Measurements from ENCODE around the gene PSRC1. TPM values are rescaled to one million over a fixed set of nuclear protein-coding genes. Genes with fewer than 3 reads are reported as not detected.

PSRC1 gene
- total RNA-seq, 6 experiments from 2014 or later: 0.70 to 3.4 (median 1.5) TPM

- intact Hi-C loops (cut with DNase I): no loop called here
- peaks cover 0 to 9% (median under 1%) of the 10 kb centered on the region in 4 donors for H3K4me1 ChIP-seq
- ATAC-seq: peak in 3 of 4 donors; percentile 23 to 35 (median 26)
These were observed 41.6 kb downstream of the PSRC1 start for GRCh38 chr1:109241344-109241743.

GRCh38 chr1:109240158-109241152 is 42.5 kb downstream of the PSRC1 start:
- no peak overlapping the region for H3K27ac ChIP-seq
- intact Hi-C loops (cut with DNase I): no loop called here
- WGBS (ENCODE audit: insufficient coverage, low coverage, low lambda C conversion rate, missing lambda C conversion rate): 26% methylated on average over 10 of the region's 26 CpGs
- TF ChIP-seq POLR2A (IDR thresholded peaks at IDR 0.05) (no peak), CTCF (IDR thresholded peaks at IDR 0.05) (no peak)
- ATAC-seq (peak; percentile 52 to 73 (median 58)), DNase-seq (peak in 1 of 3 donors; percentile 55)
- no peaks in the 10 kb centered on the region for H3K27me3 ChIP-seq
- peaks cover 5 to 37% (median 21%) of the 10 kb centered on the region in 4 donors for H3K36me3 ChIP-seq
- H3K9me3 ChIP-seq: no peaks in the 10 kb centered on the region
- H3K4me1 ChIP-seq: peaks cover 0 to 9% (median under 1%) of the 10 kb centered on the region in 4 donors
- no peak overlapping the region for H3K4me3 ChIP-seq

More at GRCh38 chr1:109241344-109241743, 41.6 kb downstream of the PSRC1 start:
- peaks cover 4 to 28% (median 14%) of the 10 kb centered on the region in 4 donors for H3K36me3 ChIP-seq
- H3K4me3 ChIP-seq: no peak overlapping the region
- 13% methylated on average over 1 of the region's 6 CpGs for WGBS (ENCODE audit: insufficient coverage, low coverage, low lambda C conversion rate, missing lambda C conversion rate)
- H3K9me3 ChIP-seq: no peaks in the 10 kb centered on the region
- peak in 1 of 3 donors; percentile 44 for DNase-seq
- TF ChIP-seq POLR2A (IDR thresholded peaks at IDR 0.05) (no peak), CTCF (IDR thresholded peaks at IDR 0.05) (no peak)
- H3K27me3 ChIP-seq: no peaks in the 10 kb centered on the region
- H3K27ac ChIP-seq: no peak overlapping the region

GRCh38 chr1:109239409-109240068 is 43.4 kb downstream of the PSRC1 start:
- H3K36me3 ChIP-seq: peaks cover 5 to 46% (median 26%) of the 10 kb centered on the region in 4 donors
- DNase-seq: peak in 1 of 3 donors; percentile 44
- WGBS (ENCODE audit: insufficient coverage, low coverage, low lambda C conversion rate, missing lambda C conversion rate): 72% methylated on average over 6 of the region's 6 CpGs

More at GRCh38 chr1:109239409-109240068, 43.4 kb downstream of the PSRC1 start:
- Histone ChIP-seq H3K9me3 (no peaks in the 10 kb centered on the region), H3K27me3 (no peaks in the 10 kb centered on the region), H3K4me1 (peaks cover 0 to 9% (median under 1%) of the 10 kb centered on the region in 4 donors), H3K27ac (no peak overlapping the region), H3K4me3 (no peak overlapping the region)
- TF ChIP-seq POLR2A (IDR thresholded peaks at IDR 0.05): no peak
- peak; percentile 31 to 45 (median 38) for TF ChIP-seq CTCF (IDR thresholded peaks at IDR 0.05)
- peak; percentile 36 to 60 (median 56) for ATAC-seq
- intact Hi-C loops (cut with DNase I): no loop called here

All from right lobe of liver (tissue), 6 donors.